ENCODE measurements around the gene FRMD5.

FRMD5 gene

GRCh38 chr15:44160796-44161195 lies 34.3 kb downstream of the FRMD5 start:
- no peak for DNase-seq (ENCODE audit: low read depth in 2 of 2)

- no peak for DNase-seq (ENCODE audit: low read depth in 2 of 2)
These were observed 35.6 kb downstream of the FRMD5 start for GRCh38 chr15:44159492-44159891.

- no peak for DNase-seq (ENCODE audit: low read depth in 2 of 2)
These were observed 37.0 kb downstream of the FRMD5 start for GRCh38 chr15:44158111-44158510.

GRCh38 chr15:44157679-44158078 lies 37.4 kb downstream of the FRMD5 start:
- DNase-seq (ENCODE audit: low read depth in 2 of 2) = peak; percentile 74 to 77

- DNase-seq (ENCODE audit: low read depth in 2 of 2) = no peak
These were observed 41.7 kb downstream of the FRMD5 start for GRCh38 chr15:44153352-44153751.

- DNase-seq (ENCODE audit: low read depth in 2 of 2) = no peak
These were observed 45.8 kb downstream of the FRMD5 start for GRCh38 chr15:44149224-44149623.

GRCh38 chr15:44148580-44148979 lies 46.5 kb downstream of the FRMD5 start:
- no peak for DNase-seq (ENCODE audit: low read depth in 2 of 2)

- no peak for DNase-seq (ENCODE audit: low read depth in 2 of 2)
These were observed 47.4 kb downstream of the FRMD5 start for GRCh38 chr15:44147636-44148035.

- DNase-seq (ENCODE audit: low read depth in 2 of 2) = no peak
These were observed 49.6 kb downstream of the FRMD5 start for GRCh38 chr15:44145495-44145894.

GRCh38 chr15:44144992-44145391 lies 50.1 kb downstream of the FRMD5 start:
- DNase-seq (ENCODE audit: low read depth in 2 of 2) = no peak

- DNase-seq (ENCODE audit: low read depth in 2 of 2) = no peak
These were observed 50.9 kb downstream of the FRMD5 start for GRCh38 chr15:44144184-44144583.

- no peak for DNase-seq (ENCODE audit: low read depth in 2 of 2)
These were observed 57.3 kb downstream of the FRMD5 start for GRCh38 chr15:44137750-44138149.

GRCh38 chr15:44136991-44137477 lies 58.0 kb downstream of the FRMD5 start:
- DNase-seq (ENCODE audit: low read depth in 2 of 2) = no peak

GRCh38 chr15:44132057-44132456 lies 63.0 kb downstream of the FRMD5 start:
- no peak for DNase-seq (ENCODE audit: low read depth in 2 of 2)

GRCh38 chr15:44130778-44131177 lies 64.3 kb downstream of the FRMD5 start:
- DNase-seq (ENCODE audit: low read depth in 2 of 2) = no peak

GRCh38 chr15:44129911-44130310 lies 65.2 kb downstream of the FRMD5 start:
- DNase-seq (ENCODE audit: low read depth in 2 of 2) = no peak

GRCh38 chr15:44128443-44128842 lies 66.6 kb downstream of the FRMD5 start:
- no peak for DNase-seq (ENCODE audit: low read depth in 2 of 2)

GRCh38 chr15:44125879-44126278 lies 69.2 kb downstream of the FRMD5 start:
- DNase-seq (ENCODE audit: low read depth in 2 of 2) = no peak

GRCh38 chr15:44102675-44103254 lies 92.3 kb downstream of the FRMD5 start:
- peak; percentile 63 to 66 for DNase-seq (ENCODE audit: low read depth in 2 of 2)

GRCh38 chr15:44101944-44102343 lies 93.1 kb downstream of the FRMD5 start:
- peak; percentile 71 for DNase-seq (ENCODE audit: low read depth in 2 of 2)

GRCh38 chr15:44101286-44101685 lies 93.8 kb downstream of the FRMD5 start:
- DNase-seq (ENCODE audit: low read depth in 2 of 2) = no peak

- DNase-seq (ENCODE audit: low read depth in 2 of 2) = peak; percentile 75 to 77
These were observed 95.4 kb downstream of the FRMD5 start for GRCh38 chr15:44099671-44100070.

- DNase-seq (ENCODE audit: low read depth in 2 of 2) = no peak
These were observed 97.5 kb downstream of the FRMD5 start for GRCh38 chr15:44097552-44097951.

- no peak for DNase-seq (ENCODE audit: low read depth in 2 of 2)
These were observed 98.5 kb downstream of the FRMD5 start for GRCh38 chr15:44096596-44096995.

All from fibroblast of skin of left quadriceps (primary cell).